ENCODE measurements around the gene SHISAL1.

DNA sequence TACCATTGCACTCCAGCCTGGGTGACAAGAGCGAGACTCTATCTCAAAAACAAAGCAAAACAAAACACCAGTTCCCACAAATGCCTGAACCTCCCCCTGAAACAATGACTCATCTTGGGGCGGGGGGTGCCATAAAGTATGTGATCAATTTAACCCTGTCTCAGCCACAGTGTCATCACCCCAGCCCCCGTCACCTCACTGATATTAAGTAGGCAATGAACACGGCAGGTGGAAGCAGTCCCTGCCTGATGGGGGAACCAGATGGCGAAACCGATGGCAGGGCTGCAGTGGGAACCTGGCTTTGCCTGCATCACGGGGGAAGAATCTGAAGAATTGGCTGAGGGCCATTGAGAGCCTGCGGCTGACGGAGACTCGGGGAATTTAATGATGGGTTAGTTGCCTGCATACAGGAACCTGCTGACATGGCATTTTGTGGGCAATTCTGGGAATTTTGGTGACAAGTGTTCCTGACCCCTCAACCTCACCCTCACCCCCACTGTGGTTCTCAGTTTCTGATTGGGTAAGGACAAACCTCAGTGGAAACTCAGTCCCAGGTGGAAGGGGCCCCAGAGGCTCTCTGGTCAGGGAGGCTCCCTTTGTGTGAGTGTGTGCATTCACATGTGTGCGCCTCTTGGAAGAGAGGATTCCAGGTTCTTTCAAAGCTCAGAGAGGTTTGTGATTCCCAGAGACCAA, 39.1 kb upstream of the SHISAL1 start:
- TF ChIP-seq, protein P1, sequence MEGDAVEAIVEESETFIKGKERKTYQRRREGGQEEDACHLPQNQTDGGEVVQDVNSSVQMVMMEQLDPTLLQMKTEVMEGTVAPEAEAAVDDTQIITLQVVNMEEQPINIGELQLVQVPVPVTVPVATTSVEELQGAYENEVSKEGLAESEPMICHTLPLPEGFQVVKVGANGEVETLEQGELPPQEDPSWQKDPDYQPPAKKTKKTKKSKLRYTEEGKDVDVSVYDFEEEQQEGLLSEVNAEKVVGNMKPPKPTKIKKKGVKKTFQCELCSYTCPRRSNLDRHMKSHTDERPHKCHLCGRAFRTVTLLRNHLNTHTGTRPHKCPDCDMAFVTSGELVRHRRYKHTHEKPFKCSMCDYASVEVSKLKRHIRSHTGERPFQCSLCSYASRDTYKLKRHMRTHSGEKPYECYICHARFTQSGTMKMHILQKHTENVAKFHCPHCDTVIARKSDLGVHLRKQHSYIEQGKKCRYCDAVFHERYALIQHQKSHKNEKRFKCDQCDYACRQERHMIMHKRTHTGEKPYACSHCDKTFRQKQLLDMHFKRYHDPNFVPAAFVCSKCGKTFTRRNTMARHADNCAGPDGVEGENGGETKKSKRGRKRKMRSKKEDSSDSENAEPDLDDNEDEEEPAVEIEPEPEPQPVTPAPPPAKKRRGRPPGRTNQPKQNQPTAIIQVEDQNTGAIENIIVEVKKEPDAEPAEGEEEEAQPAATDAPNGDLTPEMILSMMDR (IDR thresholded peaks at IDR 0.05; ENCODE audit: borderline replicate concordance, extremely low read depth, low read length, poor library complexity, severe bottlenecking): no peak
- TF ChIP-seq EZH2 (IDR thresholded peaks at IDR 0.05; ENCODE audit: borderline replicate concordance, low read depth, low read length, severe bottlenecking): no peak
